SKM-1 treated with dmso at 0.1 percent for 144 hours (cell line): ENCODE measurements around the gene SLC5A1.
A peak's percentile ranks its signal among the peaks of the same experiment; 100 is the strongest.

Source experiments
- DNase-seq: peaks from one replicate; lab custom pipeline; 2025; ENCODE audit not compliant: unreplicated experiment; lab: John Stamatoyannopoulos, UW

SLC5A1 gene

GRCh38 chr22:32050678-32051515 lies 7.8 kb downstream of the SLC5A1 start:
- DNase-seq: peak; percentile 85

- DNase-seq: no peak
These were observed 9.2 kb downstream of the SLC5A1 start for GRCh38 chr22:32052244-32052643.

- DNase-seq: peak; percentile 25
These were observed 10.1 kb downstream of the SLC5A1 start for GRCh38 chr22:32052936-32053791.

- DNase-seq: no peak
These were observed 12.0 kb downstream of the SLC5A1 start for GRCh38 chr22:32055069-32055468.

GRCh38 chr22:32058656-32059260 lies 15.7 kb downstream of the SLC5A1 start:
- DNase-seq: no peak

GRCh38 chr22:32059426-32059825 lies 16.4 kb downstream of the SLC5A1 start:
- DNase-seq: no peak

- no peak for DNase-seq
These were observed 20.6 kb downstream of the SLC5A1 start for GRCh38 chr22:32063701-32064100.

GRCh38 chr22:32066820-32067219 lies 23.8 kb downstream of the SLC5A1 start:
- no peak for DNase-seq

- no peak for DNase-seq
These were observed 24.6 kb downstream of the SLC5A1 start for GRCh38 chr22:32067613-32068012.

- DNase-seq: no peak
These were observed 26.7 kb downstream of the SLC5A1 start for GRCh38 chr22:32069579-32070372.

- no peak for DNase-seq
These were observed 30.2 kb downstream of the SLC5A1 start for GRCh38 chr22:32073262-32073661.

GRCh38 chr22:32073823-32074380 lies 30.8 kb downstream of the SLC5A1 start:
- DNase-seq: no peak

GRCh38 chr22:32075997-32076760 lies 33.1 kb downstream of the SLC5A1 start:
- DNase-seq: no peak

- no peak for DNase-seq
These were observed 33.7 kb downstream of the SLC5A1 start for GRCh38 chr22:32076761-32077084.

GRCh38 chr22:32077151-32077550 lies 34.1 kb downstream of the SLC5A1 start:
- DNase-seq: no peak

- no peak for DNase-seq
These were observed 36.3 kb downstream of the SLC5A1 start for GRCh38 chr22:32079130-32080089.

GRCh38 chr22:32080904-32081303 lies 37.8 kb downstream of the SLC5A1 start:
- peak; percentile 72 for DNase-seq

GRCh38 chr22:32082331-32082730 lies 39.3 kb downstream of the SLC5A1 start:
- no peak for DNase-seq

- DNase-seq: no peak
These were observed 39.9 kb downstream of the SLC5A1 start for GRCh38 chr22:32083000-32083399.
